Bronchial epithelial cell (primary cell): ENCODE results near the gene LIN28B. TPM values are rescaled to one million over a fixed set of nuclear protein-coding genes. Genes with fewer than 3 reads are reported as not detected.

Experiments
- DNase-seq: peaks from one replicate; pipeline ENCODE4 v3.0.0-alpha.2; 2010; ENCODE audit warnings: low read depth
- FAIRE-seq: peaks from 2 replicates; lab custom pipeline; 2011; peaks lifted over from hg19 to GRCh38; lab: Jason Lieb, UNC
- H3K27me3 ChIP-seq: 2 replicates; pipeline ENCODE4 v1.5.1; 2011; ENCODE audit warnings: low read length; ENCODE audit not compliant: control insufficient read depth, insufficient read depth
- H3K36me3 ChIP-seq: 2 replicates; pipeline ENCODE4 v1.5.1; 2011; ENCODE audit warnings: low read length; ENCODE audit not compliant: control insufficient read depth, insufficient read depth
- H3K4me3 ChIP-seq: 2 replicates; pipeline ENCODE4 v1.5.1; 2011; ENCODE audit warnings: mild to moderate bottlenecking, low read depth, low read length, control low read depth
- CTCF ChIP-seq: IDR thresholded peaks from 2 replicates; pipeline ENCODE4 v1.5.1; 2011; ENCODE audit warnings: mild to moderate bottlenecking, moderate library complexity, low read length, control low read depth, inconsistent platforms; ENCODE audit not compliant: insufficient read depth, severe bottlenecking
- total RNA-seq: library from RNA; depleted of rRNA; stranded (reverse); fragments of >200 nt; gene quantifications from 2 replicates; pipeline ENCODE4 v1.2.1, GENCODE V29; 2014

The LIN28B gene
- total RNA-seq, 1 donor from 2014 or later: not detected

DNA sequence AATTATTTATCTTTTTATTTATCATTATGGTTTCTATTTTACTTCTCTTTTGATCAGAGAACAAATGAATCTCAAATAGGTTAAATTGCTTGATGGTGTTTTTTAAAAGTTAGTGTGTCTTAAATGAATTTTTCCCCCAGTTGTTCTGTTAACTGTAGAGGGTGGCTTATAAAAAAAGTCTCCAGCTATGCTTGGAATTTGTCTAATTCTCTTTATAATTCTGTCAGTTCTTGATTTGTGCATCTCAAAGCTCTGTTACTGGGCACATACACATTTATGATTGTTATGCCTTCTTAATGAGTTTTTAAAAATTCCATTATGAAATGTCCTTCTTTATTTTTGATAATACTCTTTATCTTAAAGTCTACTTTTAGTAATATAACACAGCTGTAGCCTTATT lies 58.0 kb downstream of the LIN28B start:
- Histone ChIP-seq H3K36me3 (no peaks in the 10 kb centered on the region), H3K27me3 (no peaks in the 10 kb centered on the region), H3K4me3 (no peak overlapping the region)
- FAIRE-seq (no peak), DNase-seq (no peak)
- no peak for TF ChIP-seq CTCF

- DNase-seq: peak; percentile 17
- no peak overlapping the region for H3K4me3 ChIP-seq
- H3K27me3 ChIP-seq: no peaks in the 10 kb centered on the region
- no peak for TF ChIP-seq CTCF
- H3K36me3 ChIP-seq: no peaks in the 10 kb centered on the region
- FAIRE-seq: no peak
These were observed 58.6 kb downstream of the LIN28B start for GRCh38 chr6:105015482-105015881.

DNA sequence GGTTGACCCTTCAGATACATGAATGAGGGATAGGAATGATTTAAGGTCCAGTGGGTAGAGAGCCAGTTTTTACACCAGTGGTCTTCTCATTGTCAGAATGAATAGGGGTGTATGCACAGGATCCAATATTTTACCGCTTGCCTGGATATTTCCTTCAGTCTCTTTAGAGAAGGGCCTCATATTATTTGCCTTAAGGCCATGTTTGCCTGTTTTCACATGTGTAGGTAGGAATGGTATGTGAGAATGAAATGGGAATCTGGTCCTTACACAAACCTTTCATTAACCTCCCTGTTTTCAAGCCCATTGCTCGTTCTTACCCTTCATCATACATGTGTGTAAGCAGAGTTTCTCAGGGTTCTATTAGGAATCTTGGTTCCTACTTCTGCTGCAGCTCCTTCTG lies 62.4 kb downstream of the LIN28B start:
- no peaks in the 10 kb centered on the region for H3K36me3 ChIP-seq
- no peak for TF ChIP-seq CTCF
- FAIRE-seq (no peak), DNase-seq (no peak)
- no peak overlapping the region for H3K4me3 ChIP-seq
- H3K27me3 ChIP-seq: no peaks in the 10 kb centered on the region

DNA sequence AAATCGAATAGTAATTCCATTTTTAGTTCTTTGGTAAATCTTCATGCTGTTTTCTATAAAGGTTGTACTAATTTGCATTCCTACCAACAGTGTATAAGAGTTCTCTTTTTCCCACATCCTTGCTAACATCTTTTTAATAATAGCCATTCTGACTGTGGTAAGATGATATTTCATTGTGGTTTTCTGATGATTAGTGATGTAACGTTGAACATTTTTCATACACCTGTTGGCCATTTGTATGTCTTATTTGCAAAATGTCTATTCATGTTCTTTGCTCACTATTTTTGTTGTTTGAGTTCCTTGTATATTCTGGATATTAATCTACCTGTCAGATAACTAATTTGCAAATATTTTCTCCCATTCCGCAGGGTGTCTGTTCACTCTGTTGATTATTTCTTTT lies 64.5 kb downstream of the LIN28B start:
- no peak for TF ChIP-seq CTCF
- no peak for DNase-seq
- Histone ChIP-seq H3K4me3 (no peak overlapping the region), H3K27me3 (no peaks in the 10 kb centered on the region), H3K36me3 (no peaks in the 10 kb centered on the region)
- FAIRE-seq: no peak

GRCh38 chr6:105022416-105022815 lies 65.5 kb downstream of the LIN28B start:
- DNase-seq (no peak), FAIRE-seq (no peak)
- Histone ChIP-seq H3K36me3 (no peaks in the 10 kb centered on the region), H3K27me3 (no peaks in the 10 kb centered on the region), H3K4me3 (no peak overlapping the region)
- TF ChIP-seq CTCF: no peak

- Histone ChIP-seq H3K4me3 (no peak overlapping the region), H3K36me3 (no peaks in the 10 kb centered on the region), H3K27me3 (no peaks in the 10 kb centered on the region)
- FAIRE-seq (no peak), DNase-seq (no peak)
- TF ChIP-seq CTCF: no peak
These were observed 67.9 kb downstream of the LIN28B start for GRCh38 chr6:105024803-105025202.
